TTC549 (cell line): ENCODE measurements around the gene NTN1.
"Not testable (repeated sequence)": the region's sequence is repeated elsewhere in the genome, so short reads cannot be mapped to it uniquely, and the experiment has no call there.

ENCODE experiments used
- FAIRE-seq: peaks from 2 replicates; lab custom pipeline; 2012; peaks lifted over from hg19 to GRCh38; lab: Jason Lieb, UNC

NTN1 gene

GRCh38 chr17:9123594-9124553 lies 102.6 kb downstream of the NTN1 start:
- FAIRE-seq, result no peak

- FAIRE-seq, result no peak
Measured at GRCh38 chr17:9124554-9124935, 103.2 kb downstream of the NTN1 start.

DNA sequence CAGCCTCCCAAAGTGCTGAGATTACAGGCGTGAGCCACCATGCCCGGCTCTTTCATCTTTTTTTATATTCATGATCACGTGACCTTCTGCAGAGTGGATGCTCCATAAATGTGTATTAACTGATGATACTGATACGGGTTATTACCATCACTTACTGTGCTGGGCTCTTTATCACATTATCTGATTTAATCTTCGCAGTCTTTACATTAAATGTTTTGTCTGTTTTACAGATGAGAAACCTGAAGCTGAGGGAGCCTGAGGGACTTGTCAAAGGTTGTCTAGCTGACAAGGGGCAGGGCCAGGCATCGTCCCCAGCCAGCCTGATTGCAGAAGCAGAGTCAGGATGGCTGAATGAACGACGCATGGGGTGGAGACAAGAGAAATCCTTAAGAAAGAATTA lies 104.4 kb downstream of the NTN1 start:
- FAIRE-seq, result no peak

DNA sequence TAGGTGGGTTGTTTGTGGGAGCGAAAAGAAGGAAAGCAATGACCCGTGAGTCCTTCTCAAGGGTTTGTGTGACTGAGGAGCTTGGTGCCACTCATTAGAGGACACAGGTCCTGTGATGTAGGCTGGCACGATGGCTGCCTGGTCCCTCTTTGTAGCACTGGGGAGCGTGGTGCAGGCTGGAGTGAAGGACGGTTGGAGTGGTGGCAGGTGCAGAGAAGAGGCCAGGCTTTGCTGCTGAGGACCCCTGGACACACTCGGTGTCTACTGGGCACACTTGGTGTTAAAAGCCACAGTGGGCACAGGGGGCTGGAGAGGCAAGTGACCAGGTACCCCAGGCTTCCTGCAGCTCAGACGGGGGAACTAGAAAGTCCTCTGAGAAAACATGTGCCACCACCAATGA lies 106.0 kb downstream of the NTN1 start:
- no peak for FAIRE-seq

GRCh38 chr17:9131371-9131770 lies 110.1 kb downstream of the NTN1 start:
- FAIRE-seq, result no peak

DNA sequence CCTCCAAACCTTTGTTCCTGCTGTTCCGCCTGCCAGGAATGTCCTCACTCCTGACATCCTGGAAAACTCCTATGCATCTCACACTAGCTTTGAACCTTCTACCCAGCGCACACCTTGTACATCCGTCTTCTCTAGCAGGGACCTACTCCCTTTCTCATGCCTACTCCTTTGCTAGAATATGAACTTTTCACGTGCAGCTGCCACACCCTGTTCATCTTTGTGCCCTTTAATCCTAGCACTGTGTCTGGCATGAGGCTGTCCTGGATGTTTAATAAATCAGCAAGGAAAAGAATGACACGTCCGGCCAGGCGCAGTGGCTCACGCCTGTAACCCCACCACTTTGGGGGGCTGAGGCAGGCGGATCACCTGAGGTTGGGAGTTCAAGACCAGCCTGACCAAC lies 111.0 kb downstream of the NTN1 start:
- FAIRE-seq, result no peak

GRCh38 chr17:9132944-9133610 lies 111.8 kb downstream of the NTN1 start:
- no peak for FAIRE-seq

DNA sequence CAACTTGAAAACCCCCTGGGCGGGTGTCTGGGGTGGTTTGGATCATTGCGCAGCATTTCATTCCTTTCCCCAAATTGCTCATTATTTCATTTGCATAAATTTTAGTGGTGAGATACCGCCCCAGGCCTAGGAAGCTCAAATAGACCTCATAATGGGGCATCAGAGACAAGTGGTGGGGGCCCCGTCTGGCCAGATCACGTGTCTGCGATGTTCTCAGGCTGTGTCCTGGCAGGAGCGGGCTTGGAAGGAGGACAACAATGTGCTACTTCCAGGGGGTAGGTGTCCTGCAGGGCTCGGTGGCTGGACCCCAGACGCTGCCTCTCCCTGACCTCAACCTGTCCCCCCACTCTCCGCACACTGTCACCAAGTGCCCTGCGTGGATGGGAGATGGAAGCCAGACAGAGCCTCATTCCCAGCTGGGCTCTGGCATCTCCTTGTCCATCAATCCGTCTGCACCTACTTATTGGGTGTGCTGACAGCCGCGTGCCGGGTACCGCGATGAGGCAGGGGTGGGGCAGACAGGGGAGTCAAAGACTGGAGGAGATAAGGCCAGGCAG lies 116.9 kb downstream of the NTN1 start:
- no peak for FAIRE-seq

DNA sequence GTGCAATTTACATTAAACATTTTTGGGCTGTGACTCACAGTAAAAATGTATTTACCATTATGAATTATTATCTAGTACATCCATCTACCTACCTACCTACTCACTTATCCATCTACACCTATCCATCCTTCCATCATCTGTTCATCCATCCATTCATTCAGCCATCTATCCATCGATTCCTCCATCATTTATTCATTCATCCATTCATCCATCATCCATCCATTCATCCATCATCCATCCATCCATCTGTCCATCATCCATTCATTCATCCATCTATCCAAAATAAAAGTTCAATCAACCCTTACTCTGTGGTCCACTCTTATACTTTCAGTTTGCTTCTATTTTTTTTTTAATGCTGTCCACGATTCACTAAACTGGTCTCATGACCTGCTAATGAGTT lies 118.4 kb downstream of the NTN1 start:
- FAIRE-seq, result no peak

GRCh38 chr17:9140550-9141424 lies 119.5 kb downstream of the NTN1 start:
- no peak for FAIRE-seq

GRCh38 chr17:9141425-9141753 lies 120.1 kb downstream of the NTN1 start:
- no peak for FAIRE-seq

- no peak for FAIRE-seq
Measured at GRCh38 chr17:9142772-9143494, 121.6 kb downstream of the NTN1 start.

- FAIRE-seq, result no peak
Measured at GRCh38 chr17:9144502-9145249, 123.4 kb downstream of the NTN1 start.

DNA sequence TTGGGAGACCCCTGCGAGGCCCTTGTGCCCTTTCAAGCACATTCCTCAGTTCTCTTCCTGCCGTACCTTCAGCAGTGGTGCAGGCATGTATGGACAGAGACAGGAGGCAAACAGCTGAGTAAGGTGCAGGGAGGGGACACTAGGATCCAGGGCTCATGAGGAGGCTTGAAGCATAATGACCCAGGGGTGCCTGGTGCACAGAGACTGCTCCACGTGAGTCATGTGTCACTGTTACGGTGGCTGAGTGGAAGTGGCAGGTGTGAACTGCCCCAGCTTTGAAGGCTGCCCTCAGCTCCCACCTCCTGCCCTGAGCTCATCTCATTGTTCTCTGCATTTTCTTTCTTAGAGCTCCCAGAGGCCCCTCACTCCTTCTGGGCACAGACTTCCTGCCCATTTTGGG lies 124.8 kb downstream of the NTN1 start:
- no peak for FAIRE-seq

- FAIRE-seq, result no peak
Measured at GRCh38 chr17:9148905-9149525, 127.7 kb downstream of the NTN1 start.

DNA sequence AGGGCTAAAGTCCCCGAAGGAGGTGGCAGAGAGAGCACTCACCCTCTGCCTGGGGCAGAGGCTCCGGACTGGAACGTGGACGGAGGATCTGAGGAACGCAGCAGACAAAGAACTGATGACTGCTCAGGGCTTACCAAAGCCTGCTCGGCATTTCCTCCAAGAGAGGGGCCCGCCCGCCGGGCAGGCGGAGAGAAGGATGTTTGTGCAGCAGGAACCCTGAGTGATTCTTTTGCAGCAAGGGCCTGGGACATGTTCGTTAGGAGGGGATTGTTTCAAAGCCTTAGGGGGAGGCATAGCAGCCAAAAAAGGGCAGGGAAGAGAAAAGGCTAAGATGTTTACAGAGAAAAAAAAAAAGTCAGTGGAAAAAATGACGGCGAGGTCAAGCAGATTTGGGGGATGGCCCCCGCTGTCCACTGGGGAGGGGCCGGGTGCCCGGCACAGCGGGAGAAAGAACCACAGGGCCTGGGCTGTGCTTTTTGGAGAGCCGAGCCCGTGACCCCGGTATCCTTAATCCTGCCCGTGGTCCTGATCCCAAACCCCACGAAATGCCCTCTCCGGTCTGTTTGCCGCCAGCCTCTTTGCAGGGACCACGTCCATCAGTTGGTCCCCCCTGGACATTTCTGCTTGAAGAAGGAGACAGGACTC lies 129.3 kb downstream of the NTN1 start:
- FAIRE-seq, result no peak

DNA sequence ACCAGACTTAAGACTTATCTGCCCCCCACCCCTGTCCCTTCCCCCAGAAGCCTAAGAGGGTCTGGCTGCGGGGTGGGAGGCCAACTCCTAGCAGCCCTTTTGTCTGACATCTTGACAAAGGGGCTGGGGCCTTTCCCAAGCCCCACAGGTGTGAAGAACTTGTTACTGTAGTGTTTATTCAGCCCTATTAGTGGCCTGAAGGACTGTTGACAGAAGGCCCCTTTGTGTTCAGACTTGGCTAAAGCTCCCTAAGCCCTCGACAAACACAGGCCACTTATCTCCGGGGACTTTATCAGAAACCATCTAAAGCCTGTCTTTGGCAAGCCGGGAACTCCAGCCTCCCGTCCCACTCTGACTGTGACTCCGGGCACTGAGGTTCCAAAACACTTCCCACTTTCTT lies 129.8 kb downstream of the NTN1 start:
- no peak for FAIRE-seq

GRCh38 chr17:9151740-9152139 lies 130.4 kb downstream of the NTN1 start:
- FAIRE-seq, result not testable (repeated sequence)

- no peak for FAIRE-seq
Measured at GRCh38 chr17:9158544-9159452, 137.5 kb downstream of the NTN1 start.
